Measurements from ENCODE around the gene ZNF441.

Gene ZNF441

GRCh38 chr19:11754663-11755062 is 12.1 kb upstream of the ZNF441 start:
- H3K4me2 ChIP-seq (ENCODE audit: low read depth, low read length, poor library complexity, severe bottlenecking) = no peak overlapping the region

GRCh38 chr19:11756965-11757364 is 9.8 kb upstream of the ZNF441 start:
- H3K79me2 ChIP-seq (ENCODE audit: insufficient read depth, low read length) = no peaks in the 10 kb centered on the region
- peaks cover 13% of the 10 kb centered on the region; the same call in 1 of the 2 replicates for H3K9me3 ChIP-seq (ENCODE audit: insufficient read depth, low read depth, low read length)
- TF ChIP-seq CTCF (conservative IDR thresholded peaks at IDR 0.05; ENCODE audit: low read length) (no peak), EZH2phosphoT487 (IDR thresholded peaks at IDR 0.05; ENCODE audit: borderline replicate concordance) (no peak)
- no peaks in the 10 kb centered on the region for H3K36me3 ChIP-seq (ENCODE audit: insufficient read depth, low read length)
- H3K9ac ChIP-seq (ENCODE audit: low read depth, low read length, poor library complexity, severe bottlenecking) = no peak overlapping the region
- no peak overlapping the region for H2AFZ ChIP-seq (ENCODE audit: low read length)
- H3F3A ChIP-seq (ENCODE audit: low read depth) = no peaks in the 10 kb centered on the region
- no peaks in the 10 kb centered on the region for H3K4me1 ChIP-seq (ENCODE audit: insufficient read depth, low read length, poor library complexity, severe bottlenecking)
- H3K27me3 ChIP-seq (ENCODE audit: insufficient read depth, low read length, poor library complexity, severe bottlenecking) = no peaks in the 10 kb centered on the region
- H3K4me2 ChIP-seq (ENCODE audit: low read depth, low read length, poor library complexity, severe bottlenecking) = no peak overlapping the region
- H3K9me2 ChIP-seq (replicated peaks; ENCODE audit: low read depth, low read length) = no peaks in the 10 kb centered on the region
- H4K20me1 ChIP-seq (ENCODE audit: insufficient read depth, low read length, poor library complexity, severe bottlenecking) = no peaks in the 10 kb centered on the region
- H3K4me3 ChIP-seq (ENCODE audit: low read length, poor library complexity, severe bottlenecking) = no peak overlapping the region

More at GRCh38 chr19:11754663-11755062, 12.1 kb upstream of the ZNF441 start:
- no peaks in the 10 kb centered on the region for H3K36me3 ChIP-seq (ENCODE audit: insufficient read depth, low read length)
- peaks cover 13% of the 10 kb centered on the region; the same call in 1 of the 2 replicates for H3K9me3 ChIP-seq (ENCODE audit: insufficient read depth, low read depth, low read length)
- H2AFZ ChIP-seq (ENCODE audit: low read length) = no peak overlapping the region
- no peaks in the 10 kb centered on the region for H3K4me1 ChIP-seq (ENCODE audit: insufficient read depth, low read length, poor library complexity, severe bottlenecking)
- no peak overlapping the region for H3K9ac ChIP-seq (ENCODE audit: low read depth, low read length, poor library complexity, severe bottlenecking)
- H4K20me1 ChIP-seq (ENCODE audit: insufficient read depth, low read length, poor library complexity, severe bottlenecking) = no peaks in the 10 kb centered on the region
- no peaks in the 10 kb centered on the region for H3K79me2 ChIP-seq (ENCODE audit: insufficient read depth, low read length)
- H3K9me2 ChIP-seq (replicated peaks; ENCODE audit: low read depth, low read length) = no peaks in the 10 kb centered on the region
- no peaks in the 10 kb centered on the region for H3F3A ChIP-seq (ENCODE audit: low read depth)
- TF ChIP-seq EZH2phosphoT487 (IDR thresholded peaks at IDR 0.05; ENCODE audit: borderline replicate concordance) (no peak), CTCF (conservative IDR thresholded peaks at IDR 0.05; ENCODE audit: low read length) (no peak)
- no peak overlapping the region for H3K4me3 ChIP-seq (ENCODE audit: low read length, poor library complexity, severe bottlenecking)
- H3K27me3 ChIP-seq (ENCODE audit: insufficient read depth, low read length, poor library complexity, severe bottlenecking) = no peaks in the 10 kb centered on the region

- no peaks in the 10 kb centered on the region for H3K36me3 ChIP-seq (ENCODE audit: insufficient read depth, low read length)
- H3K4me2 ChIP-seq (ENCODE audit: low read depth, low read length, poor library complexity, severe bottlenecking) = no peak overlapping the region
- H3K9me3 ChIP-seq (ENCODE audit: insufficient read depth, low read depth, low read length) = peaks cover 13% of the 10 kb centered on the region; the same call in 1 of the 2 replicates
- no peak overlapping the region for H3K4me3 ChIP-seq (ENCODE audit: low read length, poor library complexity, severe bottlenecking)
- no peaks in the 10 kb centered on the region for H3K79me2 ChIP-seq (ENCODE audit: insufficient read depth, low read length)
- TF ChIP-seq CTCF (conservative IDR thresholded peaks at IDR 0.05; ENCODE audit: low read length) (no peak), EZH2phosphoT487 (IDR thresholded peaks at IDR 0.05; ENCODE audit: borderline replicate concordance) (no peak)
- H3F3A ChIP-seq (ENCODE audit: low read depth) = no peaks in the 10 kb centered on the region
- H4K20me1 ChIP-seq (ENCODE audit: insufficient read depth, low read length, poor library complexity, severe bottlenecking) = no peaks in the 10 kb centered on the region
- H3K9ac ChIP-seq (ENCODE audit: low read depth, low read length, poor library complexity, severe bottlenecking) = no peak overlapping the region
- no peaks in the 10 kb centered on the region for H3K4me1 ChIP-seq (ENCODE audit: insufficient read depth, low read length, poor library complexity, severe bottlenecking)
- H3K27me3 ChIP-seq (ENCODE audit: insufficient read depth, low read length, poor library complexity, severe bottlenecking) = no peaks in the 10 kb centered on the region
- H2AFZ ChIP-seq (ENCODE audit: low read length) = no peak overlapping the region
- H3K9me2 ChIP-seq (replicated peaks; ENCODE audit: low read depth, low read length) = no peaks in the 10 kb centered on the region
These were observed 7.0 kb upstream of the ZNF441 start for GRCh38 chr19:11759805-11760204.

Data from Loucy (cell line).